Osteoblast (primary cell): ENCODE data around the gene CCDC70. TPM values are rescaled to one million over a fixed set of nuclear protein-coding genes. Genes with fewer than 3 reads are reported as not detected.

ENCODE experiments used
- DNase-seq: peaks from one replicate; pipeline ENCODE4 v3.0.0; 2011; ENCODE audit warnings: low spot score, mixed read lengths; ENCODE audit not compliant: insufficient read length; ENCODE audit errors: missing footprints
- H2AFZ ChIP-seq: 2 replicates; pipeline ENCODE4 v1.6.0; 2011; ENCODE audit warnings: mild to moderate bottlenecking, low read length
- H3K27ac ChIP-seq: 2 replicates; pipeline ENCODE4 v1.5.1; 2011; ENCODE audit warnings: mild to moderate bottlenecking, low read depth, low read length, moderate library complexity
- H3K27me3 ChIP-seq: 2 replicates; pipeline ENCODE4 v1.6.0; 2012; ENCODE audit warnings: mild to moderate bottlenecking, control low read depth, inconsistent platforms, low read length, moderate library complexity; ENCODE audit not compliant: insufficient read depth
- H3K36me3 ChIP-seq: 2 replicates; pipeline ENCODE4 v1.5.1; 2011; ENCODE audit warnings: mild to moderate bottlenecking, low read length, control low read depth, moderate library complexity; ENCODE audit not compliant: insufficient read depth
- H3K4me1 ChIP-seq: 2 replicates; pipeline ENCODE4 v1.5.1; 2011; ENCODE audit warnings: mild to moderate bottlenecking, low read length, control low read depth, moderate library complexity; ENCODE audit not compliant: insufficient read depth
- H3K4me2 ChIP-seq: 2 replicates; pipeline ENCODE4 v1.6.0; 2011; ENCODE audit warnings: mild to moderate bottlenecking, low read length; ENCODE audit not compliant: insufficient read depth
- H3K4me3 ChIP-seq: fragments of 200-600 bp; sonication (generic); 3 replicates; pipeline ENCODE4 v1.5.1; 2012; ENCODE audit warnings: mild to moderate bottlenecking, low read length, inconsistent platforms; ENCODE audit not compliant: insufficient read depth
- H3K79me2 ChIP-seq: 2 replicates; pipeline ENCODE4 v1.6.0; 2012; ENCODE audit warnings: mild to moderate bottlenecking, low read length, control low read depth, inconsistent platforms; ENCODE audit not compliant: insufficient read depth
- H3K9me3 ChIP-seq: 2 replicates; pipeline ENCODE4 v1.5.1; 2011; ENCODE audit warnings: low read depth, low read length, control low read depth
- H4K20me1 ChIP-seq: 2 replicates; pipeline ENCODE4 v1.6.0; 2012; ENCODE audit warnings: mild to moderate bottlenecking, low read length, control low read depth; ENCODE audit not compliant: insufficient read depth
- total RNA-seq: library from RNA; depleted of rRNA; stranded (reverse); fragments of >200 nt; gene quantifications from 2 replicates; pipeline ENCODE4 v1.2.3, GENCODE V29; 2012
- TF ChIP-seq, protein P1 (sequence below): IDR thresholded peaks from 2 replicates; pipeline ENCODE4 v1.5.1; 2011; ENCODE audit warnings: mild to moderate bottlenecking, low read depth, low read length, moderate library complexity; ENCODE audit errors: extremely low read depth

CCDC70 gene
- total RNA-seq, 1 donor: not detected

DNA sequence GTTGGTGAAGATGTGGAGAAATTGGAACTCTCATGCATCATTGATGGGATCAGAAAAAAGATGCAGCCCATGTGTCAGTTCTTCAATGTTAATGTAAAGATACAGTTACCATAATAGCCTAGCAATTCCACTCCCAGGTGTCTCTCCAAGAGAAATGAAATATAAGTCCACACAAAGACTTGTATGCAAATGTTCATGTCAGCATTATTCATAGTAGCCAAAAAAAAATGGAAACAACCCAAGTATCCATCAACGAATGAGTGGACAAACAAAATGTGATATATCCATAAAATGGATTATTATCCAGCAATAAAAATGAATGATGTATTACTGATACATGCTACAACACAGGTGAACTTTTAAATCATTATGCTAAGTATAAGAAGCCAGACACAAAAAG is 38.7 kb downstream of the CCDC70 start:
- Histone ChIP-seq H3K27ac (no peak overlapping the region), H4K20me1 (no peaks in the 10 kb centered on the region), H3K36me3 (no peaks in the 10 kb centered on the region), H3K27me3 (peaks cover 9% of the 10 kb centered on the region), H3K4me1 (no peaks in the 10 kb centered on the region), H3K4me2 (no peak overlapping the region), H3K79me2 (no peaks in the 10 kb centered on the region), H3K4me3 (no peak overlapping the region), H3K9me3 (no peaks in the 10 kb centered on the region), H2AFZ (no peak overlapping the region)
- TF ChIP-seq, protein P1, sequence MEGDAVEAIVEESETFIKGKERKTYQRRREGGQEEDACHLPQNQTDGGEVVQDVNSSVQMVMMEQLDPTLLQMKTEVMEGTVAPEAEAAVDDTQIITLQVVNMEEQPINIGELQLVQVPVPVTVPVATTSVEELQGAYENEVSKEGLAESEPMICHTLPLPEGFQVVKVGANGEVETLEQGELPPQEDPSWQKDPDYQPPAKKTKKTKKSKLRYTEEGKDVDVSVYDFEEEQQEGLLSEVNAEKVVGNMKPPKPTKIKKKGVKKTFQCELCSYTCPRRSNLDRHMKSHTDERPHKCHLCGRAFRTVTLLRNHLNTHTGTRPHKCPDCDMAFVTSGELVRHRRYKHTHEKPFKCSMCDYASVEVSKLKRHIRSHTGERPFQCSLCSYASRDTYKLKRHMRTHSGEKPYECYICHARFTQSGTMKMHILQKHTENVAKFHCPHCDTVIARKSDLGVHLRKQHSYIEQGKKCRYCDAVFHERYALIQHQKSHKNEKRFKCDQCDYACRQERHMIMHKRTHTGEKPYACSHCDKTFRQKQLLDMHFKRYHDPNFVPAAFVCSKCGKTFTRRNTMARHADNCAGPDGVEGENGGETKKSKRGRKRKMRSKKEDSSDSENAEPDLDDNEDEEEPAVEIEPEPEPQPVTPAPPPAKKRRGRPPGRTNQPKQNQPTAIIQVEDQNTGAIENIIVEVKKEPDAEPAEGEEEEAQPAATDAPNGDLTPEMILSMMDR: no peak
- DNase-seq: no peak

DNA sequence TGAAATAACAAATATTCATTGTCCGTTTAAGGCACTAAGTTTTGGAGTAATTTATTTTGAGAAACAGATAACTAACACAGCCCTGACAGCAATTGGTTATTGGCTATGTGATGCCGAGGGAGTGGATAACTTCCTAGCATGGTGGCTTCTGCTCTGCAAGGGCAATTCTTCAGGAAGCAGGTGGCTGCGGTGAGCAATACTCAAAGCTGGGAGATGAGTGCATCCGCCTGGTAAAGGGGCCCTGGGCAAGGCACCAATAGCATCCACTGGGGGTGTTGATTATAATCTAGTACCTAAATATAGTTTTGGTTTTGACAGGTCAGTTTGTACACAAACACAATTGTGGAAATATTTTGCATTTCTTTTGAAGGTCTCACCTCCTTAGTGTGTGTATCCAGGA is 41.0 kb downstream of the CCDC70 start:
- Histone ChIP-seq H3K36me3 (no peaks in the 10 kb centered on the region), H3K27ac (no peak overlapping the region), H3K9me3 (no peaks in the 10 kb centered on the region), H3K4me2 (no peak overlapping the region), H4K20me1 (no peaks in the 10 kb centered on the region), H3K27me3 (peaks cover 7% of the 10 kb centered on the region), H3K79me2 (no peaks in the 10 kb centered on the region), H2AFZ (no peak overlapping the region), H3K4me1 (no peaks in the 10 kb centered on the region), H3K4me3 (no peak overlapping the region)
- no peak for DNase-seq
- TF ChIP-seq, protein P1: no peak

DNA sequence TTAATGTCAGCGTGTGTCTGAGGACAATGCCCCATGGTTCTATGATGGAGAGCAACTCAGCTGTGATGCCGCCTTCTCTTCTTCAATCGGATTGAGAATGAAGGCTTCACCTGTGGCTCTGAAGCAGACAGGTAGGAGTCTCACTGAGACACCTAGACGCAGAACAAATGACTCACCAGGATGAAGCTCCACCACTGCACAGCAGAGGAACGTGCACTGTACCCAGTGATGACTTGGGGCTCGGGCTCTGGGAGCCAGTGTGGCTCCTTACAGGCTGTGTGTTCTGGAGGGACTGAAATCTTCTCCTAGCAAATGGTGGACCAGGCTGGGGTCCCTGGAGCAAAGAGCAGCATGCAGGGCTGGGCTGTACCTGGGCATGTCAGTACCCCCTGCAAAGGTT is 44.0 kb downstream of the CCDC70 start:
- no peaks in the 10 kb centered on the region for H3K36me3 ChIP-seq
- H3K9me3 ChIP-seq: no peaks in the 10 kb centered on the region
- no peaks in the 10 kb centered on the region for H3K79me2 ChIP-seq
- TF ChIP-seq, protein P1: no peak
- H4K20me1 ChIP-seq: no peaks in the 10 kb centered on the region
- no peaks in the 10 kb centered on the region for H3K27me3 ChIP-seq
- no peak overlapping the region for H3K4me3 ChIP-seq
- H2AFZ ChIP-seq: no peak overlapping the region
- no peak overlapping the region for H3K4me2 ChIP-seq
- H3K4me1 ChIP-seq: no peaks in the 10 kb centered on the region
- no peak overlapping the region for H3K27ac ChIP-seq
- DNase-seq: no peak

DNA sequence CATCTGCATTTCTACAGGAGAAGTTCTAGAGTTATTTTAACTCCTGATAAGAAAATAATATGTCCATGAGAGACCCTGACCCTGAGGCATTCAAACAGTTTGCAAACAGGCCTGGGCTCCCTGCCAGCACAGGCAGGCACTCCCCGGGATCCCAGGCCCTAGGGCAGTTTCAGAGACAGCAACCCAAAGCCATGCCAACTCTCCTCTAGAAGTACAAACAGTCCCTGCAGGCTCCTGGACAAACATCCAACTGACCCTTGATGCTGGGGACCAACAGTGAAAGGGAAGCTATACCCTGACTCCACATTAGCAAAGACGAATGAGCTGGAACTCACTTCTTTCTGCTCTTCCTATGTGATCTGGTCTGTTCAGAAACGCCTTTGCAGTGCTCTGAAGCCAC is 44.8 kb downstream of the CCDC70 start:
- Histone ChIP-seq H3K27ac (no peak overlapping the region), H3K4me2 (no peak overlapping the region), H3K9me3 (no peaks in the 10 kb centered on the region), H4K20me1 (no peaks in the 10 kb centered on the region), H3K27me3 (no peaks in the 10 kb centered on the region), H3K36me3 (no peaks in the 10 kb centered on the region), H3K79me2 (no peaks in the 10 kb centered on the region), H2AFZ (no peak overlapping the region), H3K4me1 (no peaks in the 10 kb centered on the region), H3K4me3 (no peak overlapping the region)
- DNase-seq: no peak
- TF ChIP-seq, protein P1: no peak
